ENCODE data around the gene BCAR1. TPM values are rescaled to one million over a fixed set of nuclear protein-coding genes. Genes with fewer than 3 reads are reported as not detected.

BCAR1 gene
- total and polyA plus RNA-seq, 7 experiments from 2014 or later: not detected

DNA sequence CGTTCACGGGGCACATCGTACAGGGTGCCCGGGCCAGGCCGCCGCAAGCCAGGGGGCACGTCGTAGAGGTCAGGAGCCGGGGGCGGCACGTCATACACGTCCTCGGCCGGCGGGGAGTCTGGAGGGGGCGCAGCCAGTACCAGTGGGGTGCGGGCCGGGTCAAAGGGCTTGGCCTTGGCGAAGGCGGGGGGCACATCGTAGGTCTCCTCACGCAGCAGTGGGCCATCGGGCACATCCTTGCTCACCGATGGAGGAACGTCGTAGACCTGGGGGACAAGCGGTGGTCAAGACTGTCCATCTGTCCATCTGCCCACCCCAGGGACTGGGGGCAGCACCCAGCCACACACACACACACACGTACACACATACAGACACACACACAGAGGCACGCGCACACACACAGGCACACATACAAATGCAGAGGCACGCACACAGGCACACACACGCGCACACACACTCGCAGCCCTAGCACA is 15.7 kb downstream of the BCAR1 start:
- no peak overlapping the region for H3K27ac ChIP-seq (ENCODE audit: low read depth, low read length)
- H3K4me3 ChIP-seq (ENCODE audit: low read length): no peak overlapping the region
- H3K4me3 Mint-ChIP-seq: no peak overlapping the region
- no peaks in the 10 kb centered on the region for H3K27me3 ChIP-seq (ENCODE audit: control insufficient read depth in 2 of 2, insufficient read depth in 2 of 2, low read length in 2 of 2)
- H3K36me3 ChIP-seq (ENCODE audit: control insufficient read depth in 2 of 3, insufficient read depth in 3 of 3, low read length in 3 of 3): no peaks in the 10 kb centered on the region
- H3K9me3 ChIP-seq (ENCODE audit: control insufficient read depth in 2 of 3, low read length in 3 of 3): no peaks in the 10 kb centered on the region
- ChIA-PET CTCF (interaction anchor here (1.6 to 4.6 kb wide), 2 partner anchors 145 to 150 kb away, joined by 8 to 46 read pairs; no protein-coding TSS in a partner anchor), POLR2A (no interaction called here)
- peak overlapping the region in 1 of 9 donors; percentile 41 for H3K27ac Mint-ChIP-seq
- H3K9me3 Mint-ChIP-seq: no peaks in the 10 kb centered on the region
- peaks cover 0 to 7% (median 4%) of the 10 kb centered on the region in 7 donors for H3K4me1 Mint-ChIP-seq
- intact Hi-C loops (cut with micrococcal nuclease): no loop called here
- ATAC-seq (no peak), DNase-seq (no peak)
- peaks cover 0 to 3% (median 0%) of the 10 kb centered on the region in 5 donors for H3K27me3 Mint-ChIP-seq
- no peaks in the 10 kb centered on the region for H3K4me1 ChIP-seq (ENCODE audit: control insufficient read depth in 2 of 2, insufficient read depth in 2 of 2, low read length in 2 of 2)
- no peaks in the 10 kb centered on the region for H3K36me3 Mint-ChIP-seq

DNA sequence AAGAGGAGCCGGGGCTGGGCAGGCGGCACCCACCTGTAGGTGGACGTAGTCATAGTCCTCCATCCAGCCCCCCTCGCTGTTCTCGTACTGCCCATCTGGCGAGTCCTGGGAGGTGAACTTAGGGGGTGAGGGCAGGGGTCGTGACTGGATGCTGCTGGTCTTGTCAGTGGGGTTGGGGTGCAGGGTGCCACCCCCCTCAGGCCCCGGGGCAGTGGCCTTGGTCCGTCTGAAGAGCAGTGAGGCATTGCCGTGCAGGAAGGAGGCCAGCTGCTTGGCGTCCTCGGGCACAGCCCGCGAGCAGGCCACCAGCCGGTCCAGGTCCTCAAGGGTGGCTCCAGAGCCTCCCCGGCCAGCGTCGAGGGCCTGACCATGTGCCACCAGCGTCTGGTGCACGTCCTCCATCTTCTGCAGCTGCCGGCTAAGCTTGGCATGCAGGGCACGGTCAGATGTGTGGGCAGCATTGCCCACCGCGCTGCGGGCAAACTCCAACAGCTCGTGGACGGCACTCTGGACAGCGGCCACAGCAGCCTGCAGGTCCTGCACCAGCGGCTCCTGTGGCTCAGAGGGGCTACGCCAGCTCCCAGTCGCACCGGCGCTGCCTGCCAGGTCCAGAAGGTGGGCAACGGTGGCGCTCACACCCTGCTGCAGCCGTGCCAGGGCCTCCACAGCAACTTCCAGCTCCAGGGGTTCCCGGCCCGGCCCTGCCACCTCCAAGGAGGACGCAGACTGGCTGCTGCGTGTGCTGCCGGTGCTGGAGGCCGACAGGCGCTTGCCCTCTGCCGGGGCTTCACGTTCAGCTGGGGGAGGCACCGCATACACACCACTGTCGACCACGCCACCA is 16.3 kb downstream of the BCAR1 start:
- no peaks in the 10 kb centered on the region for H3K27me3 ChIP-seq (ENCODE audit: control insufficient read depth in 2 of 2, insufficient read depth in 2 of 2, low read length in 2 of 2)
- peaks cover 0 to 7% (median 0%) of the 10 kb centered on the region in 5 donors for H3K27me3 Mint-ChIP-seq
- no peaks in the 10 kb centered on the region for H3K4me1 ChIP-seq (ENCODE audit: control insufficient read depth in 2 of 2, insufficient read depth in 2 of 2, low read length in 2 of 2)
- DNase-seq: no peak
- no peaks in the 10 kb centered on the region for H3K36me3 Mint-ChIP-seq
- no peaks in the 10 kb centered on the region for H3K9me3 ChIP-seq (ENCODE audit: control insufficient read depth in 2 of 3, low read length in 3 of 3)
- CTCF ChIA-PET: interaction anchor here (1.5 to 4.6 kb wide), 6 partner anchors 35 to 167 kb away, joined by 8 to 46 read pairs (median 20); no protein-coding TSS in a partner anchor
- peaks cover 0 to 7% (median 4%) of the 10 kb centered on the region in 7 donors for H3K4me1 Mint-ChIP-seq
- H3K36me3 ChIP-seq (ENCODE audit: control insufficient read depth in 2 of 3, insufficient read depth in 3 of 3, low read length in 3 of 3): no peaks in the 10 kb centered on the region
- ATAC-seq: no peak
- intact Hi-C loops (cut with micrococcal nuclease): loop anchor here (1.0 to 5.0 kb wide), 4 partner anchors 36 to 168 kb away; no protein-coding TSS in a partner anchor
- H3K9me3 Mint-ChIP-seq: no peaks in the 10 kb centered on the region
- no peak overlapping the region for H3K27ac ChIP-seq (ENCODE audit: low read depth, low read length)
- H3K4me3 Mint-ChIP-seq: no peak overlapping the region
- no peak overlapping the region for H3K27ac Mint-ChIP-seq
- POLR2A ChIA-PET: no interaction called here
- no peak overlapping the region for H3K4me3 ChIP-seq (ENCODE audit: low read length)

DNA sequence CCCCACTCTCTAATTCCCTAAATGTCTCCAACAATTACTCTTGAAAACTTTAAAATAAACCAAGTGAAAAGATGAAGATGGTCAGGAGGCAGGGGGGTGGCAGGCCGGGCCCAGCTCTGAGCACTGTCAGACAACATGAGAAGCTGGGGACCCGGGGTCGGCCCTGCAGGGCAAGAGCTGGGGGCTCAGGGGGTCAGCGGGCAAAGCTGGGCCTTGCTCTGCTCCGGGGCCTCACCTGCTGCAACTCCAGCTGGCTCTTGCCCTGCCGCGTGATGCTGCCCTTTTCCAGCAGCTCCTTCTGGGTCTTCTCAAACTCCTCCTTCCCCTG is 17.8 kb downstream of the BCAR1 start:
- peak overlapping the region in 2 of 9 donors; percentile 40 to 65 for H3K27ac Mint-ChIP-seq
- POLR2A ChIA-PET: interaction anchor here (0.8 to 1.2 kb wide), 3 partner anchors 14 to 146 kb away, joined by 3 read pairs; partner anchors contain the start of gene CTRB1
- no peak for ATAC-seq

DNA sequence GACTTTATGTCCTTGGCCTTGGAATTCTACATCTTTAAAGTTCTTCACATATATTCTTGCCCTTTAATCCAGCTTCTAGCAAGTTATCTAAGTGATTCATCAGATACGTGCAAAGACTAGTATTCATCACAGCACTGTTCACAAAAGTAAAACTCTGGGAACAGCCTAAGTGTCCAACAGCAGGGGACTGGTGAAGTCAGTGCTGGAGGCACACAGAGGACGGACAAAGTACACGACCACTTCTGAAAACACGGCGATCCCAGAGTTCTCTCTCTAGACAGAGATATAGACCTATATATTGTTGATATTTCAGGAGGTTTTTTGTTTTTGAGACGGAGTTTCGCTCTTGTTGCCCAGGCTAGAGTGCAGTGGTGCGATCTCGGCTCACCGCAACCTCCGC is 19.9 kb downstream of the BCAR1 start:
- POLR2A ChIA-PET: interaction anchor here (0.7 kb wide), 1 partner anchor 130 kb away, joined by 3 read pairs; no protein-coding TSS in a partner anchor

More for the DNA sequence above, 17.8 kb downstream of the BCAR1 start:
- no peaks in the 10 kb centered on the region for H3K9me3 ChIP-seq (ENCODE audit: control insufficient read depth in 2 of 3, low read length in 3 of 3)
- Mint-ChIP-seq H3K36me3 (no peaks in the 10 kb centered on the region), H3K27me3 (peaks cover 0 to 7% (median 0%) of the 10 kb centered on the region in 5 donors), H3K4me1 (peaks cover 0 to 7% (median 4%) of the 10 kb centered on the region in 7 donors), H3K4me3 (no peak overlapping the region), H3K9me3 (no peaks in the 10 kb centered on the region)
- DNase-seq: no peak
- H3K4me1 ChIP-seq (ENCODE audit: control insufficient read depth in 2 of 2, insufficient read depth in 2 of 2, low read length in 2 of 2): no peaks in the 10 kb centered on the region
- no peaks in the 10 kb centered on the region for H3K27me3 ChIP-seq (ENCODE audit: control insufficient read depth in 2 of 2, insufficient read depth in 2 of 2, low read length in 2 of 2)
- CTCF ChIA-PET: interaction anchor here (0.6 to 4.6 kb wide), 21 partner anchors 16 to 1067 kb away, joined by 3 to 46 read pairs (median 5); no protein-coding TSS in a partner anchor
- H3K4me3 ChIP-seq (ENCODE audit: low read length): no peak overlapping the region
- H3K27ac ChIP-seq (ENCODE audit: low read depth, low read length): no peak overlapping the region
- H3K36me3 ChIP-seq (ENCODE audit: control insufficient read depth in 2 of 3, insufficient read depth in 3 of 3, low read length in 3 of 3): no peaks in the 10 kb centered on the region
- intact Hi-C loops (cut with micrococcal nuclease): loop anchor here in 1 of 2 donors (5.0 kb wide), 1 partner anchor 36 kb away; no protein-coding TSS in a partner anchor

DNA sequence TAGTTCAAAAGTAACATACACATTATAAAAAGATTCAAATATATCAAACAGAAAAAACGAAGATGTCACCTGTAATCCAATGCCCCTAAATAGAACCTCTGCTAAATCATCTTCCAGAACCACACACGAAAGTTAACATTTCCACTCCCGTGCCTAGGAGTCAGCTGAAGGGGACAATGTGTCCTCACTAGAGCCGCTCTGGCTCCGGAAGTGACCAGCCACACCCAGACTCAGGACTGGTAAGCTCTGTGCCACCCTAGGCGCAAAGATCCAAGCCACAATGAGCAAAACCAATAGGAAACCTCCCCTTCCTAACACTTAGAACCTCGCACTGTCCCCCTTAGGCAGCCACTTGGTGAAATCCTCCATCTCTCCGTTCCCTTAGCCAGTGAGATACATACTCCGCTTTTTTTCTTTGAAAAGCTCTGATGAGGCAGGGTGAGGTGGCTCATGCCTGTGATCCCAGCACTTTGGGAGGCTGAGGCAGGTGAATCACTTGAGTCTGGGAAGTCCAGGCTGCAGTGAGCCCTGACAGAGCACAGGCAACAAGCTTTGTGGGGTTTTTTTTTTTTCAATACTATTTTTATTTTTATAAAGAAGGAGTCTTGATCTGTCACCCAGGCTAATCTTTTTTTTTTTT is 20.8 kb downstream of the BCAR1 start:
- Histone ChIP-seq H3K36me3 (ENCODE audit: control insufficient read depth in 2 of 3, insufficient read depth in 3 of 3, low read length in 3 of 3) (no peaks in the 10 kb centered on the region), H3K4me3 (ENCODE audit: low read length) (no peak overlapping the region), H3K4me1 (ENCODE audit: control insufficient read depth in 2 of 2, insufficient read depth in 2 of 2, low read length in 2 of 2) (no peaks in the 10 kb centered on the region), H3K9me3 (ENCODE audit: control insufficient read depth in 2 of 3, low read length in 3 of 3) (no peaks in the 10 kb centered on the region), H3K27ac (ENCODE audit: low read depth, low read length) (no peak overlapping the region), H3K27me3 (ENCODE audit: control insufficient read depth in 2 of 2, insufficient read depth in 2 of 2, low read length in 2 of 2) (no peaks in the 10 kb centered on the region)
- Mint-ChIP-seq H3K9me3 (no peaks in the 10 kb centered on the region), H3K27me3 (peaks cover 0 to 7% (median 2%) of the 10 kb centered on the region in 5 donors), H3K4me3 (no peak overlapping the region), H3K4me1 (peaks cover 0 to 4% (median 4%) of the 10 kb centered on the region in 7 donors), H3K36me3 (no peaks in the 10 kb centered on the region), H3K27ac (peak overlapping the region in 1 of 9 donors; percentile 68)
- no peak for DNase-seq
- ChIA-PET POLR2A (interaction anchor here (0.7 kb wide), 1 partner anchor 129 kb away, joined by 3 read pairs; no protein-coding TSS in a partner anchor), CTCF (interaction anchor here (0.8 kb wide), 1 partner anchor 162 kb away, joined by 3 read pairs; no protein-coding TSS in a partner anchor)
- no peak for ATAC-seq
- intact Hi-C loops (cut with micrococcal nuclease): loop anchor here in 1 of 2 donors (5.0 kb wide), 1 partner anchor 33 kb away; no protein-coding TSS in a partner anchor

More for the DNA sequence above, 19.9 kb downstream of the BCAR1 start:
- H3K4me1 ChIP-seq (ENCODE audit: control insufficient read depth in 2 of 2, insufficient read depth in 2 of 2, low read length in 2 of 2): no peaks in the 10 kb centered on the region
- intact Hi-C loops (cut with micrococcal nuclease): loop anchor here in 1 of 2 donors (5.0 kb wide), 1 partner anchor 34 kb away; no protein-coding TSS in a partner anchor
- Mint-ChIP-seq H3K27me3 (peaks cover 0 to 7% (median 2%) of the 10 kb centered on the region in 5 donors), H3K27ac (no peak overlapping the region), H3K9me3 (no peaks in the 10 kb centered on the region), H3K4me3 (no peak overlapping the region), H3K4me1 (peaks cover 0 to 7% (median 4%) of the 10 kb centered on the region in 7 donors), H3K36me3 (no peaks in the 10 kb centered on the region)
- no peak for ATAC-seq
- H3K4me3 ChIP-seq (ENCODE audit: low read length): no peak overlapping the region
- no peaks in the 10 kb centered on the region for H3K27me3 ChIP-seq (ENCODE audit: control insufficient read depth in 2 of 2, insufficient read depth in 2 of 2, low read length in 2 of 2)
- no peak overlapping the region for H3K27ac ChIP-seq (ENCODE audit: low read depth, low read length)
- H3K9me3 ChIP-seq (ENCODE audit: control insufficient read depth in 2 of 3, low read length in 3 of 3): no peaks in the 10 kb centered on the region
- CTCF ChIA-PET: interaction anchor here (1.0 to 4.6 kb wide), 2 partner anchors 149 to 154 kb away, joined by 4 to 46 read pairs; no protein-coding TSS in a partner anchor
- H3K36me3 ChIP-seq (ENCODE audit: control insufficient read depth in 2 of 3, insufficient read depth in 3 of 3, low read length in 3 of 3): no peaks in the 10 kb centered on the region
- DNase-seq: no peak
